Measurements from ENCODE around the gene SAP30BP.

GRCh38 chr17:75730065-75730464, 62.9 kb downstream of the SAP30BP start:
- TF ChIP-seq CTCF (conservative IDR thresholded peaks at IDR 0.05), result no peak
- TF ChIP-seq EZH2 (IDR thresholded peaks at IDR 0.05; ENCODE audit: low read depth), result no peak

All from PC-9 (cell line).